NCI-H2029 treated with DMSO at 0.1 percent for 48 hours (cell line): ENCODE measurements around the gene MYT1.
"Not testable (repeated sequence)": the region's sequence is repeated elsewhere in the genome, so short reads cannot be mapped to it uniquely, and the experiment has no call there.

Experiments
- DNase-seq: peaks from one replicate; lab custom pipeline; 2025; lab: John Stamatoyannopoulos, UW

Gene MYT1

DNA sequence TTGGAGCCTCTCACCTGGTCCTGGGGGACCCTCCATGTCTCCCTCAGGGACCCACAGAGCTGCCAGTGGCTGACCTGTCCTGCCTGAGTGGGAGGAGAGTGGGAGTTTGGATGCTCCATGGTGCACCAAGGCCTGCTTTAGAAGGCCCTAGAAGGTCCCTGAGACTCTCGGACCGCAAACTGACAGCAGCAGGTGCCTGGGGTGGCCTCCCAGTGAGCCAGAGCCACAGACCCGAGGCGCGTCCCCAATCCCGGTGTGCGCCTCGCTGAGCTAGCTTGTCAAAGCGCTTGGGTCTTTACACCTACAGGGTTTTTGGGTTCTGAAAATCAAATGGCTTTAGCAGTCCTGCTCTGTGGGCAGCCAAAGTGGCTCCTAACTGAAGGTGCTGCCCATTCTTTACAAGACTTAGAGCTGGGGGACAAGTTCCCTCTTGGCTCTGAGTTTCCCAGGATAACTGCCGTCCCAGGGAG is 4.9 kb downstream of the MYT1 start:
- DNase-seq, result no peak

DNA sequence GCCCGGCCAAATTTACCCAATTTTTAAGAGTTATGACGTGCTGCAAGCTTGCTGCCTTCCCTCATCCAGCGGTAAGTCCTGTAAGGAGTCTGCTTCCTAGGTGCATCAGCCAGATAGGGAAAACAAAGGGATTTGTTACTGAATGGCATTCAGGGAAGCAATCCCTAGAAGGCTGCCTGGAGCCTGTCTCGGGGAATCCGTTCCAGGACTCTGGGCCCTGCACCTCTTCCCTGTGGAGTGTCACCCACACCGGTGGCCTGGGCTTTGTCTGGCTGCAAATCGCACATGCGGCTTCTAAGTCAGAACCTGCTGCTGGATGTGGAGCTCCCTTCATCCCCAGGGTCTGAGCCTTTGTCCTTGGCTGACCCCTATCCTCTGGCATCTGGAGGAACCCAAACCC is 7.0 kb downstream of the MYT1 start:
- DNase-seq, result no peak

DNA sequence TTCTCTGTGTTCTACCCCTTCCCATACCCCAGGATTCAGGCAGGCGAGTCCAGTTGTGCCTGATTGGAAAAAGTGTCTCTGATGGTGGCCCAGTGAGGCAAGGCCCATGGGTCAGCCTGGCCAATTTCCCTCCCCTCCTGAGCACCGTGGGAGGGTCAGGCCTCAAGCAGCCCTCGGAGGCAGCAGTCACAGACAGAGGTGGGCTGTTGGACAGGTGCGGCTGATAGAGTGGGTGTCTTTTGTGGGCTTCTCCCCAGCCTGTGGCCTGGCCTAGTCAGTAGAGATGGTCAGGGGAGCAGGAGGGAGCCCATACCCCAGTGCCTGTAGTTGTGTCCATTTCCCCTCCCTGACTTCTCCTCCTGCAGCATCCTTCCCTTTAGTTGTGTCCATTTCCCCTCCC is 8.9 kb downstream of the MYT1 start:
- no peak for DNase-seq

DNA sequence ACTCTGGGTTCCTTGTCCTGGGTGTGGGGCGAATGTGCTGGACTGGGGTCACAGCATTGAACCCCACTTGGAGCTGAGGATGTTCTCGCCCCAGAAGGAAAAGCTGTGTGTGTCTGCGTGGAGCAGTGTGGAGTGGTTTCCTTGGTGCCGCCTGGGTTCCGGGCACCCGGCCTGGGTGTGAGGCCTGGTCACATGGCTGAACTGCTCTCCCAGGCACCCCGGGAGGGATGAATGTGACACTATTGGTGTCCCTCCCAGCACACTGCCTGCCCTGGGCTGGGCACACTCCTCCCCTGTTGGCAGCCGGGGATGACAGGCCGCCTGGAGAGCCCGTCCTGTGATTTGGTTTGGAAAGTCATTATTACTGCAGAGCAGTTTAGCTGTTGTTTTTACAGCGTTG is 12.3 kb downstream of the MYT1 start:
- no peak for DNase-seq

DNA sequence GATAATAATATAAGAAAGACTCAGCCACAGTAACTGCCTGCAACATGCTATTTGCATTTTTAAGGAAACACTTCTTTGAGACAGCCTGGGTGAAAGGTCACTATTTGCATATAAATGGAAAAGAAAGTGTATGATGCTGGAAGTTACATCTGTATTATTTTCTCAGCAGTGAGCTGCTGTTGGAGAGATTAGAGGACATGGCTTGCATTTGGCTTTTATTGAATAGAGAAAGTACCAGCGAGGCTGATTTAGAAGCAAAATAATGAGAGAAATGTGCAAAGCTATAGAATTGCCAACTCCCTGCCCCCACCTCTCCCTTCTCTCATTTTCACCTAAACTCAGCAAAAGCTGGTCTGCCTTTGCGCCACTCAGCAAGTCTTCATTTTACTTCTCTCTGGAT is 12.7 kb downstream of the MYT1 start:
- no peak for DNase-seq

DNA sequence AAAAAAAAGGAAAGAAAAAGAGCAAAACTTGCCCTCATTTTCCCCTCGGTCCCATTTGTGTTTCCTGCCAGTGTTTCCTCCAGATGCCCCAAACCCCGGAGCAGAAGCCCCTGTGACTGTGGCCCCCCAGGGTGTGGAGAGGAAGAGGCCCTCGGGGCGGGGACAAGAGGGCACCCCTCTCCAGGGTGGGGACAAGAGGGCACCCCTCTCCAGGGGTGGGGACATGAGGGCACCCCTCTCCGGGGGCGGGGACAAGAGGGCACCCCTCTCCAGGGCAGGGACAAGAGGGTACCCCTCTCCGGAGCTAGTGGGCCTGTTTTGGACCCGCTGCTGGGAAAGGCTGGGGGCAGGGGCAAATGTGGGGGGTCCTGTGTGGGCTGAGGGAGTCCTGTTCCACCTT is 13.1 kb downstream of the MYT1 start:
- DNase-seq, result no peak

DNA sequence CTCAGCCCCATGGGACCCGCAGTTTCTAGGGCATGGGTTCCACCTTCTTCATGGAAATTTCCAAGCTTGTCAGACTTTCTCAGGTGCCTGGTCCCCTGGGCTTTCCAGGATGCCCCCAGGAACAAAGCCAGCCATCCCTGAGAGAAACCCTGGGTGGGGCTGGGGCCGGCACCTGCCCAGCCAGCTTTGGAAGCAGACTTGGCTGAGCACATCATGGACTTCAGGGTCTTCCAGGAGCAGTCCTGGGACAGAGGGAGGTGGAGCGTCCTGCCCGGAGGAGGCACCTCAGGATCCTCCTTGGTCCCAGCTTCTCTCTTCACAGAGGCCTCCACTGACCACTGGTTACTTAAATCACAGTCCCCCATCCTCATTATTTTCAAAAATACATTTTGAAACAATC is 13.5 kb downstream of the MYT1 start:
- DNase-seq, result no peak

DNA sequence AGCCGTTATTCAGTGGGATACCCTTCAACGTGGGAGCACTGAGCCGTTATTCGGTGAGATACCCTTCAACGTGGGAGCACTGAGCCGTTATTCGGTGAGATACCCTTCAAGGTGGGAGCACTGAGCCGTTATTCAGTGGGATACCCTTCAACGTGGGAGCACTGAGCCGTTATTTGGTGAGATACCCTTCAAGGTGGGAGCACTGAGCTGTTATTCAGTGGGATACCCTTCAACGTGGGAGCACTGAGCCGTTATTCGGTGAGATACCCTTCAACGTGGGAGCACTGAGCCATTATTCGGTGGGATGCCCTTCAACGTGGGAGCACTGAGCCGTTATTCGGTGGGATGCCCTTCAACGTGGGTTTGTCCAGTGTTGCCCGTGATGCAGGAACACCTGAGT is 14.7 kb downstream of the MYT1 start:
- DNase-seq, result not testable (repeated sequence)

DNA sequence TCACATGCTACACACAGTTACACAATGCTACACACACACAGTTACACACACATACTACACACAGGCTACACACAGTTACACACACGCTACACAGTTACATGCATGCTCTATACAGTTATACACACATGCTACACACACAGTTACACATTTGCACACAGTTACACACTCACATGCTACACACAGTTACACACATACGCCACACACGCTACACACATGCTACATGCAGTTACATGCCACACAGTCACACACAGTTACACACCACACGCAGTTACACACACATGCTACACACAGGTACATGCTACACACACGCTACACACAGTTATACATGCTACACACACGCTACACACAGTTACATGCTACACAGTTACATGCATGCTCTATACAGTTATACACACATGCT is 15.6 kb downstream of the MYT1 start:
- DNase-seq, result no peak

DNA sequence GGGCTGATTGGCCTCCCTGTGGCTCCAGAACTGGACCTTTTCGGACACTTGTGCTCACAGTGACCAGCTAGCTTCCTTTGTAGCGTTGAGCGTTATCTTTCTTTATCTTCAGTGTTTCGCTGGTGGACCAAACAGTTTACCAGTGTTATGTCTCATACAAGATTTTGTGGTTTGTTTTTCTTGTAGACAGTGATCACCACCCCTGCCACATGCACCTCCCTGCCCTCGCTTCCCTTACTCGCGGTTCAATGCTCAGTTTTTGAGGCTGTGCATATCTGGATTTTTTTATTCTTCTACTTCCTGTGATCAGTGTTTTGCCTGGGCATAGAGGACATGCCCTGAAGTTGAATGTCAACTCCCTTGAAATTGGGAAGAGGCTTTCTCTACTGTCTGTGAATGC is 16.4 kb downstream of the MYT1 start:
- no peak for DNase-seq

DNA sequence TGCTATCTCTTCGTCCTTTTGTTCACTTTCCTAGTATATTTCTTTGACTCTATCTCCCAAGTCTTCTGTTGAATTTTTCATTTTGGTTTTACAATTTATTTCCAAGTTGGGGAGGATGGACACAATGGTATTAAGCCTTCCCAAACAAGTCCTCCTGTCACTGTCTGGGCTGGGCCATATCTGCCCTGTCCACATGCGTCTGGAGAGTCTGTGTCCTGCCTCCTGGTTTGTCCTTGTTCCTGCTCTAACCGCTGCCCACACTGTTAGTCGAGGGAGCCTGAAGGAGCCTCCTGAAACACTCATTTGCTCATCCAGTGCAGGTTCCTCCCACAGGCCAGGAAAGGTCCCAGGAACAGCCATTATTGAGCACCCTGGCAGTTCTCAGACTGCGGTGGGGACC is 17.1 kb downstream of the MYT1 start:
- DNase-seq, result no peak

DNA sequence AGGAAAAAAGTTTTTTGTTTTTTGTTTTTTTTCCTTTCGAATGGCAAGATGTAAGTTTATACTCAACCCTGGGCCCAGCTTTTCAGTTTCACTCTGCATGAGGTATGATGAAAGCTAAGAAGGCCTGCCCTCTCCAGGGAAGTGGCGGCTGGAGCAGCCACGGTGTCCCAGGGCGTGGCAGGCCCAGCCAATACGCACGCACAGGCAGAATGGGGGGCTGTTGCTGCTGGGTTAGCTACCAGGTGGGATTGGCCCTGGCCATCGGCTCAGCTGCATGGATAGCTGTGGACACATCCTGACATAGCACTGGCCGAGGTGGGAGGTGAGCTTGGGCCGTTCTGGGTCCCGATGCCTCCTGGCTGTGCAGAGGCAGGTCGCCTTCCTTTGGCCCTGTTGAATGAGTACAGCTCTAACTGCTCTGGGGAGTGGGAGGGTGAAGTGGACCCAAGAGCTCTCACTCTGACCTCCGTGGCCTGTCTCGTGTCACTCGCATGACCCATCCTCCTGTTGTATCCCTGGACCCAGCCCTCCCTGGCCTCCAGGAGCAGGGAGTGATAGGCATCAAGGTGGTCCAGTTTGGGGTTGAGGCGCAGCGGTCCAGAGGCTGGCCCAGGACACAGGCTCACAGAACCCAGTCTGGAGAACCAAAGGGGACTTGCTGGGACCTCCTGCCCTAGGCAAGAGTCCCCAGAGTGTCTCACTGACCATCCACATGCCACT is 18.1 kb downstream of the MYT1 start:
- no peak for DNase-seq

DNA sequence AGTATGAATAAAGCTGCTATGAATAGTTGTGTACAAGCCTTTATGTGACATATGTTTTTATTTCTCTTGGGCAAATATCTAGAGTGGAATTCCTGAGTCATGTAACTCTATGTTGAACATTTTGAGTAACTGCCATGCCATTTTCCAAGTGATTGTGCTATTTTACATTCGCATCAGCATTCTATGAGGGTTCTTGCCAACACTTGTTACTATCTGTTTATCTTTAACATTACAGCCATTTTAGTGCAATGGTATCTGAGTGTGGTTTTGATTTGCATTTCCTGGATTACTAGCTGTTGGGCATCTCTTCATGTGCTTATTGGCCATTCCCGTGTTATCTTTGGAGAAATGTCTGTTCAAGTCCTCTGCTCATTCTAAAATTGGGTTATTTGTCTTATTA is 19.1 kb downstream of the MYT1 start:
- no peak for DNase-seq

DNA sequence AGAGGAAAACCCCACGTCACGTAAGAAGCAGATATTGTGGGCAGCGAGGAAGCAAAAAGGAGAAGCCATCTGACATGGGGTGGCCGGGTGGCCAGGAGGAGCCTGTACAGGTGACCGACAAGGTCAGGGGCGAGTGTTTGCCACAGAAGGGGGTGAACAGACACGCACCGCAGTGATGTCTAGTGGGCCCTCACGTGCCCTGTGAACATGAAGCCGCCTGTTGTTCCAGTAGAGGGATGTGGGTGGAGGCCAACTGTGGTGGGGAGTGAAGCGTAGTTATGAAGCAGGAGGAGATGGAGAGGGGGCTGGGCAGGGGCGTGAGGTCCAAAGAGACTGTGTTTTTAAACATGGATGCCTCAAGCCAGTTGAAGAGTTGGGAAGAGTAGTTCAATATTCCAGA is 20.5 kb downstream of the MYT1 start:
- DNase-seq, result no peak

DNA sequence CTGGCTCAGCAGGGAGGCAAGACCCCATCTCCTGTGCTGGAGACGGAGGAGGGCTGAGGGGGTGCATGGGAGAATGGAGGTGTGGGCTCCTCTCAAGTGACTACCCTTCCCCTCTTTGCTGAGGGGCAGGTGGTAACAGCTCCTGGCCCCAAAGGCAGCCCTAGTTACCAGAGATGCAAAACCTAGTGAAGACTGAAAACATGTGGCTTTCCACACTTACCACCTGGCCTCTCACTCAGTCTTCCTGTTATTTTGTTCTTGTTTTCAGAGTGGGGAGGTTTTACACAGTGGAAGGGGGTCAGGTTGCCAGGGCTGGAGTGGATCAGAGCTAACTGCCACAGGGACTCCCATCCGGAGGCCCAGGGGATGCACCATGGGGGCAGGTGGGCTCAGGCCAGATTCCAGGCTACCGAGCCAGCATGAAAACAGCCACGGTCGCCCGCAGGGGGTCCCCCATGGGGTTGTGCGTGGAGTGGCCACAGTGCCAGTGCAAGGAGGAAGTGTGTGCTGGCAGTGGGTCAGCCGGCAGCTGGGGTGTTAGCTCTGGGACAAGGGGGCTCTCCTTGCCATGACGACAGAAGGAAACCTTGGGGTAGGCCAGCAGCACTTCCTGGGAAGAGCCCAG is 21.1 kb downstream of the MYT1 start:
- no peak for DNase-seq

DNA sequence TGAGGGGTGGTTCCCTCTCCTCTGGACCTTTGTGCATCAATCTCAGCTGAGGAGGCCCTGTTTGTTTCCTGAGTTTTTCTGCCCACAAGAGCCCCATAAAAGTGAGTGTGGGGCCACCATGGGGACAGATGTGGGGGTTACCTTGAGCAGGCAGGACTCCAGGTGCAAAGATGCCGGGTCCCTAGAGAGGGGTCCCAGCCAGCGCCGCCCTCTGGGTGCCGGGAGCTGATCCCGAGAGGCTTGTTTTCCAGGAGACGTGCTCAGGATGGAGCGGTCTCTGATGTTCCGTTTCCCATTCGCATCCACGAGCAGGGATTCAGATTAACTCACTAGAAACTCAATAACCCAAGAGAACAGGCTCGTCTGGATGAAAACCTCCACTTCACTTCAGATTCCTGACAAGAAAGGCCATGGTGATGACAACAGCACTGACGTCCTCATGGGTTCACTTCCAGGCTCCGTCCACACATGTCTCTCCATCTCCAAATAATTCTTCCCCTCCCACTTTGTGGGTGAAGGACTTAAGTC is 21.9 kb downstream of the MYT1 start:
- DNase-seq, result no peak

DNA sequence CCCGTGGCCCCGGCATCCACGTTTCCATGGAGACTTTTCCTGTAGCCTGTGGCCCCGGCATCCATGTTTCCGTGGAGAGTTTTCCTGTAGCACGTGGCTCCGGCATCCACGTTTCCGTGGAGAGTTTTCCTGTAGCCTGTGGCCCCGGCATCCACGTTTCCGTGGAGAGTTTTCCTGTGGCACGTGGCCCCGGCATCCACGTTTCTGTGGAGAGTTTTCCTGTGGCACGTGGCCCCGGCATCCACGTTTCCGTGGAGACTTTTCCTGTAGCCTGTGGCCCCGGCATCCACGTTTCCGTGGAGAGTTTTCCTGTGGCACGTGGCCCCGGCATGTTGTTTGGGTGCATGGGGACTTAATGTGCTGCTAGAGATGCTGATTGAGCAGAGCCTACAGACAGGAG is 23.0 kb downstream of the MYT1 start:
- DNase-seq, result not testable (repeated sequence)

DNA sequence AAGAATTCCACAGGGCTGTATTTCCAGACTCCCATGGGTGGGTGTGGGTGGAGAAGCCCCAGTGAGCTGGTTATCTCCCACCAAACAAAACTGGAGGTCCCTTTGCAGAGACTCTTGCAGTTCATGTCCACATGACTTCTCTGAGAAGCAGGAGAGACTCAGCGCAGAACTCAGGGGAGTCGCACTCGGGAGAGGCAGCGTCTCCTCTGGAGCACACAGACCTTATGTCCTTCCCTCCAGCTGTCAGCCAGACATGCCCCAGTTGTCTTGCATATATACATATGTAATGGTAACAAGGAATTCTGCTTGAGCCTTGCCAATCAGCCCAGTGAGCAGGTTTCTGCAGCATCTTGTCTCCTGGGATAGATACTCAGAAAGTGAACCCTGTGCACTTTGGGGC is 23.8 kb downstream of the MYT1 start:
- no peak for DNase-seq

DNA sequence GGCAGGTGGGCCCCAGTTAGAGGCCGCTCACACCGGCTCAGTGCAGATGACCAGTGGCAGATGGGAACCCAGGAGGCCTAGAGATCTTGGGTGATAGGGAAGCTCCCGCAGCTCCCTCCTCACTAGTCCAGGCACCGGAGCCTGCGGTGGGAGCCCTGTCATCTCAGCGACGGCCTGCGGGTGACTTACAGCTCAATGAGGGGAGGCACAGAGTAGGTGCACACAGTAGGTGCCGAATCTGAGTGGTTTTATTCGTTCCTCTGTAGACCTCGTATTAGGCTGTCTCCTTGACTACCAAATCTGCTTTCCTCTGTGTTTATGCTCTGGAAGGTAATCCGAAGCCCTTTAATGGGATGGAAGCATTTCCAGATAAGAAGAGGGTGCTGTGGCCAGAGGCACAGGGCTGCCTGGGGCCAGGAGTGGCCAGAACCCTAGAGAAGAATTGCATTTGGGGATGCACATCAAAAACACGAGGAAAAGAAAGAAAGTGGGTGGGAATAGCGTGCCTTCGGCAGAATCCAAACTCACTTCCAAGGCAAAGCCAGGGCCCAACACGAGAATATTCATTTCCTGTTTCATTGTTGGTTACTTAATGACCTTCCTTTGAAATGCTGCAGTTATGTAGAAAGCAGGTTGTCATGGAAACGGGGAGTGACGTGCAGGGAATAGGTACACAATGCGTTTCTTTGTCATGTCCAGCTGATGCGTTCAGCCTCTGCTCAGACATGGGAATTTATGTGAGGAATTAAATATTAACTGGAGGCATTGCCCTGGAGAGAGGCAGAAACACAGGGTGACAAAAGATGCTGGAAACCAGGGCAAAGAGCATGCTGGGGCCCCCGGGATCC is 24.7 kb downstream of the MYT1 start:
- peak; percentile 81 for DNase-seq

DNA sequence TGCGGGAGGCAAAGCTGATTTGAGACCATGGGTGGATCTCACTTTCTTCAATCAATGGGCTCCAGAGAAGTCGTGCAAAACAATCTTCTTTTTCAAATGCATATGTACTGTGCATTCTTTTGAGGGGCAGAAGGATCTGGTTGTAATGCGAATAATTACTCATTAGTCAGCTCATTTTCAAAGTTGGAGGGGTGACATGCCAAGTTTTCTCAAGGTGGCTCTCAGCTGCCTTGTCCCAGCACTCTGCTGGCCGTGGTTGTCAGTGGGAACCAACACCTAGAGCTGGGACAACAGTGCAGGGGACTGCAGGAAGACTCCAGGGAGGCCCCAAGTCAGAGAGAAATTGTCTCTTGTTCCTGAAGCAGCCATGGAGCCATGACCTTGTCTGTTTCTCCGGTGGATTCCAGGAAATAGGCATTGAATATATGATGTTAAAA is 25.3 kb downstream of the MYT1 start:
- DNase-seq, result no peak

DNA sequence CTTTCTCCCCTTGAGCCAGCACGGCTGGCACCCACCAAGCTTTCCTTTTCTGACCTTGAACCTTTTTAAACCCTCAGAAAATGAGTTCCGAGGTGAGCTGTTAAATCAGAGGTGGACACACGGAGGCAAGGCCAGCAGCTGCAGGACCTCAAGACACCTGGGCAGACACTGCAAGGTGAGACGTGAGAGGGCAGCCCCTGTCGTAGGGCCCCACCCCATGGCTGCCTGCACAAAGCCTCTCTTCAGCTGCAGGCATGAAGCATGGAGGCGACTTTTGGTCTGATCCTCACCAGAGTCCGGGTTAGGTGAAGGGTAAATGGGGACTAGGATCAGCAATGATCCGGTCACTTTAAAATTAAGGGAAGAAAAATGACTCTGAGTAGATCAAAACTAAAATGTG is 25.7 kb downstream of the MYT1 start:
- DNase-seq, result no peak

DNA sequence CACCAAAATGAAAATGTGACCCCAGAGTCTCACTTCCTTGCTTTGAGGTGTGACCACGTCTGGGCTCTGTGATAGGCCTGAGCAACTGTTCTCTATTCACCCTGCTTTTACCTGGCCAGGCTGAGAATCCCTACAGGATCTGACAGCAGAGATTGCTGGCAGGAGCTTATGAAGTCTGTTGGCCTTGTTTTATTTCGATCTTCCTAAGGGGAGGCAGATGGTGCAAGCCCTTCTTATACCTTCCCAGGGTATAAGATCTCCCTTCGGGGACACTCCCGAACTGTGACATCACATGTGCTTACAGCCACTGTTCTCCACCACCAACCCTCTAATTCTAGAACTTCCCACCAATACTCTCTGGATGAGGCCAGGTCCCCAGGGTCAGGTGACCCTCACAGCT is 26.8 kb downstream of the MYT1 start:
- DNase-seq, result no peak

DNA sequence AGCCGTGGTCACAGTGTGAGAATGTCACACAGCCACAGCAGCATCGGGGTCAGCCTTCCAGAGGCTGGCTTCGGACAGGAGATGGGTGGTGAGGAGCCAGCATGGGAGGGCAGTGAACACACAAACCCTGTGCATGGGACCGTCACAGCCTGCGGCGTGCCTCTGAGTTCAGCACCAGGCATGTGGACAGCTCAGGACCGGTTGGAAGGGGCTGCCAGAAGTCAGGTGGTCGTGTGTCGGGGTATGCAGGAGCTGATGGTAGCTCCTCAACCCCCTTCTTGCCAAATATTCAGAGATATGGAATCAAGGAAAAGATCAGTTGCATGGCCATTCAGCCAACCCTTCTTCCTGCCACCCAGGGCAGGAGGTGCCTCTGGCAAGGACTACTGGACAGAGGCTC is 28.2 kb downstream of the MYT1 start:
- DNase-seq, result no peak
